T-helper 2 cell (primary cell): Measurements from ENCODE around the gene MGLL.
"Not testable (repeated sequence)": the region's sequence is repeated elsewhere in the genome, so short reads cannot be mapped to it uniquely, and the experiment has no call there.

Experiments
- DNase-seq, 5 experiments: peaks; one replicate each; pipeline versions ENCODE4 v3.0.0 to v3.0.0-alpha.2; 2012 to 2022

MGLL gene

GRCh38 chr3:127685708-127686511 is 136.4 kb downstream of the MGLL start:
- DNase-seq = no peak

GRCh38 chr3:127684871-127685707 is 137.2 kb downstream of the MGLL start:
- no peak for DNase-seq

DNA sequence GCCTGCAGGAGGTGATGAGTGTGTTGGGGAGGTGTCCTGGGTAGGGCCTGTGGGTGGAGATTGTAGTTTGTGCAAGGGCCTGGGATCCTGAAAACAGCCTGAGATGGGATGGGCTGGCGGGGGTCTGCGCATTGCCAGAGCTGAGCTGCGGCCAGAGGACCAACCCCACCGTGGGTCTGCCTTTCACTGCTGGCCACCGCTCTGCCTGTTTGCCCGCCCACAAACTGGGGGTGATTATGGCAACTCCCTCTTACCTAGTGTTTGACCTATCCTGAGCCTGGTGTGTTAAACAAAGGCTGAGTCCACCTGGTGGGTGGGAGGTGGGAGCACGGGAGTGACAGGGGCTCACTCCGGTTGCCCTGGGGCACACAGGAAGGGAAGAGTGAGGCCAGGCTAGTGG is 139.8 kb downstream of the MGLL start:
- DNase-seq = no peak

DNA sequence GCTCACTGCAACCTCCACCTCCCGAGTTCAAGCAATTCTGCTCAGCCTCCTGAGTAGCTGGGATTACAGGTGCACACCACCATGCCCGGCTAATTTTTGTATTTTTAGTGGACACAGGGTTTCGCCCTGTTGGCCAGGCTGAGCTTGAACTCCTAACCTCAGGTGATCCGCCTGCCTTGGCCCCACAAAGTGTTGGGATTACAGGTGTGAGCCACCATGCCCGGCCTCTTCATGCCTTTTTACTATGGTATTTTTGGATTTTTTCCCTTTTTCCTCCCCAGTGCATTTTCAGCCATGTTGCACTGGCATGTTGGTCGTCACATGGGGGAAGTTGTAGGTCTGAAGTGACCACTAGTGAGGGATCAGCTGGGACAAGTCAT is 140.2 kb downstream of the MGLL start:
- not testable (repeated sequence) for DNase-seq

GRCh38 chr3:127680798-127681221 is 141.5 kb downstream of the MGLL start:
- DNase-seq = no peak

- no peak for DNase-seq
These were observed 142.1 kb downstream of the MGLL start for GRCh38 chr3:127680146-127680661.

DNA sequence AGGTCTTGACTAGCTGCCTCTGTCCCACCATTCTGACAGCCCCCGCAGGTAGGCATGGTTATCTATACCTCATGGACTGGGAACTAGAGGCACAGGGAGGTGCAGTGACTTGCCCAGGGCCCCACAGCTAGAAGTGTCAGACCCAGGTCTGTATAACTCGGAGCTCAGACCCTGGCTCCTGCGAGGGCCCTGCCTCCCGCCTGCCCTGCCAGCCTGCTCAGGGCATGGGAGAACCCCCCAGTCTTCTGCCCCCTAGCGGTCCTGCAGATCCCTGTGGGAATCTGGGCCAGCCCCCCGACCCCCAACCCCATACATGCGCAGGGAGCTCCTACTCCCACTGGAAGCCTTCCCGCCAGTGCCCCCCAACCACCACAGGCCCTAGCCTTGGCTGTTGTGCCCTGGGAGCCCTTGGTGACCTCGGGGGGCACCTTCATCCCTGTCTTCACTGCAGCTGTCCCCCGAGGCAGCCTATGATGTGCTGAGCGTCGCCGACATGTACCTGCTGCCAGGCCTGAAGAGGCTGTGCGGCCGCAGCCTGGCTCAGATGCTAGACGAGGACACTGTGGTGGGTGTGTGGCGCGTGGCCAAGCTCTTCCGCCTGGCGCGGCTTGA is 142.7 kb downstream of the MGLL start:
- DNase-seq = no peak

- DNase-seq = no peak
These were observed 143.4 kb downstream of the MGLL start for GRCh38 chr3:127678611-127679533.

- DNase-seq = no peak
These were observed 144.1 kb downstream of the MGLL start for GRCh38 chr3:127678315-127678599.

GRCh38 chr3:127677541-127678314 is 144.6 kb downstream of the MGLL start:
- no peak for DNase-seq

- DNase-seq = no peak
These were observed 145.4 kb downstream of the MGLL start for GRCh38 chr3:127676921-127677351.

GRCh38 chr3:127676456-127676855 is 145.9 kb downstream of the MGLL start:
- DNase-seq = no peak

DNA sequence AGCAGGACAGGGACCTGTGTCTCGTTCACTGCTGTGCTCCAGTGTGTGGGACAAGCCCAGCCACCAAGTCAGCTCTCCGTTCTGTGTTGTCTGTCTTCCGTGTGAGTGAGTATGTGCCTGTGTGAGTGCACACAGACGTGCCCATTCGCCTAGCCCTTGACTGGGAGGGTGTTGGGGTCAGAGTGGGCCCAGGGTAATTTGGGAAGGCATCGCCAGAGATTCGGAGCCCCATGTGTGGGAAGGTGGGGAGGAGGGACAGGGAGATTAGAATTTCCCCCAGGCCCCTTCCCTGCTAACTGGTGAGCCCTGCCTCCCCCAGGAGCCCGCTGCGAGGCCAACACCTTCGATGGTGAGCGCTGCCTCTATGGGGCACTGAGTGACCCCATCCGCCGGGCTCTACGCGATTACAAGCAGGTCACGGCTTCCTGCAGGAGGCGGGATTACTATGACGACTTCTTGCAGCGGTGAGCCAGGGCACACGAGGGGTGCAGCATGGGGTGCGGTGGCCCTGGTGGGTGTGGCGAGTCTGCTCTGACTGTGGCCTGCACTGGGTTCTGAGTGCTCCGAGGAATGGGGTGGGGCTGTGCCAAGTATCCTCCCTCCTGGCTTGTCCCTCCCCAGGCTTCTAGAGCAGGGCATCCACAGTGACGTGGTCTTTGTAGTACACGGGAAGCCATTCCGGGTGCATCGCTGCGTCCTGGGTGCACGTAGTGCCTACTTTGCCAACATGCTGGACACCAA is 146.5 kb downstream of the MGLL start:
- no peak for DNase-seq

DNA sequence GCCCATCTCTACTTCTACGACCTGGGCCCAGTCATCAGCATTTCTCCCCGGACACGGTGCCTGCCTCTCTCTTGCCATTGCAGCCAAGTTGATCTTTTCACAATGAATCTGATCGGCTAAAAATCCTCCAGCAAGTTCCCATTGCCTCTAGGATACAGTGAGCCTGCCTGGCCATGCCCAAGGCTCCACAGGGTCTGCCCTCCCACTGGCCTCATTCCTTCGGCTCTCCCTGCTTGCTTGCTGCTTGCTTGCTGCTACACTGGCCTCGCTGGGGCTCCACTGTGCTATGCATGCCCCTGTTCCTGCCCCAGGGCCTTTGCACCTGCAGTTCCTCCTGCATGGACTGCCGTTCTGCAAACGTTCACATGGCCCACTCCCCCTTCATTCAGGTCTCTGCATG is 147.5 kb downstream of the MGLL start:
- DNase-seq = no peak

- DNase-seq = no peak
These were observed 148.1 kb downstream of the MGLL start for GRCh38 chr3:127674101-127674721.

- peak in 3 of 5 experiments; percentile 32 to 73 (median 53) for DNase-seq
These were observed 148.9 kb downstream of the MGLL start for GRCh38 chr3:127673191-127674100.

GRCh38 chr3:127672429-127673190 is 149.7 kb downstream of the MGLL start, which contains the start of gene ABTB1:
Gene ABTB1 (plus strand): TSS chr3:127672952. CDS start chr3:127673026, 74 bp downstream.
- DNase-seq = peak; percentile 72 to 92 (median 80)
